ENCODE data around the gene FBXL16. TPM values are rescaled to one million over a fixed set of nuclear protein-coding genes. Genes with fewer than 3 reads are reported as not detected.
A peak's percentile ranks its signal among the peaks of the same experiment; 100 is the strongest.
"Not testable (repeated sequence)": the region's sequence is repeated elsewhere in the genome, so short reads cannot be mapped to it uniquely, and the experiment has no call there.

Gene FBXL16
- polyA plus RNA-seq, 1 of the 3 experiments (the other 2 are of a cell fraction) = 19.8 TPM

GRCh38 chr16:745739-746138 is 40.1 kb upstream of the FBXL16 start:
- Histone ChIP-seq H3F3A (replicated peaks; ENCODE audit: insufficient read depth) (peaks cover 4% of the 10 kb centered on the region), H3K79me2 (ENCODE audit: insufficient read depth) (no peaks in the 10 kb centered on the region), H3K9me3 (no peaks in the 10 kb centered on the region), H3K27me3 (ENCODE audit: insufficient read depth) (no peaks in the 10 kb centered on the region), H3K27ac (ENCODE audit: low read depth in 2 of 2, low read length in 1 of 2) (no peak overlapping the region), H3K4me1 (ENCODE audit: control insufficient read depth in 1 of 2, insufficient read depth in 2 of 2, low read depth in 1 of 2, low read length in 1 of 2) (peaks cover 0 to 2% of the 10 kb centered on the region in 2 experiments; a peak in 1 of 4 replicates), H3K9me2 (no peaks in the 10 kb centered on the region), H4K20me1 (ENCODE audit: insufficient read depth) (no peaks in the 10 kb centered on the region), H3K36me3 (replicated peaks in 1 of 2; ENCODE audit: control insufficient read depth in 1 of 2, insufficient read depth in 2 of 2, low read length in 1 of 2) (no peaks in the 10 kb centered on the region), H3K9ac (no peak overlapping the region), H2AFZ (ENCODE audit: low read depth) (no peak overlapping the region), H3K4me3 (ENCODE audit: low read depth in 2 of 2, low read length in 1 of 2) (no peak overlapping the region), H3K4me2 (no peak overlapping the region)
- ChIA-PET POLR2A (interaction anchor here (0.7 kb wide), 1 partner anchor 35 kb away, joined by 4 read pairs; no protein-coding TSS in a partner anchor), CTCF (interaction anchor here (0.6 to 1.8 kb wide), 11 partner anchors 9 to 58 kb away, joined by 3 to 6 read pairs (median 4); partner anchors contain the start of genes ANTKMT and MSLN)
- 8% methylated on average over 4 of the region's 14 CpGs for WGBS (ENCODE audit: low lambda C conversion rate)
- DNase-seq = peak; percentile 81
- TF ChIP-seq GABPA (IDR thresholded peaks at IDR 0.05; ENCODE audit: low read depth) = no peak
- TF ChIP-seq REST (IDR thresholded peaks at IDR 0.05; ENCODE audit: low read depth, low read length) = no peak
- TF ChIP-seq, protein P1, sequence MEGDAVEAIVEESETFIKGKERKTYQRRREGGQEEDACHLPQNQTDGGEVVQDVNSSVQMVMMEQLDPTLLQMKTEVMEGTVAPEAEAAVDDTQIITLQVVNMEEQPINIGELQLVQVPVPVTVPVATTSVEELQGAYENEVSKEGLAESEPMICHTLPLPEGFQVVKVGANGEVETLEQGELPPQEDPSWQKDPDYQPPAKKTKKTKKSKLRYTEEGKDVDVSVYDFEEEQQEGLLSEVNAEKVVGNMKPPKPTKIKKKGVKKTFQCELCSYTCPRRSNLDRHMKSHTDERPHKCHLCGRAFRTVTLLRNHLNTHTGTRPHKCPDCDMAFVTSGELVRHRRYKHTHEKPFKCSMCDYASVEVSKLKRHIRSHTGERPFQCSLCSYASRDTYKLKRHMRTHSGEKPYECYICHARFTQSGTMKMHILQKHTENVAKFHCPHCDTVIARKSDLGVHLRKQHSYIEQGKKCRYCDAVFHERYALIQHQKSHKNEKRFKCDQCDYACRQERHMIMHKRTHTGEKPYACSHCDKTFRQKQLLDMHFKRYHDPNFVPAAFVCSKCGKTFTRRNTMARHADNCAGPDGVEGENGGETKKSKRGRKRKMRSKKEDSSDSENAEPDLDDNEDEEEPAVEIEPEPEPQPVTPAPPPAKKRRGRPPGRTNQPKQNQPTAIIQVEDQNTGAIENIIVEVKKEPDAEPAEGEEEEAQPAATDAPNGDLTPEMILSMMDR (IDR thresholded peaks at IDR 0.05) = peak; percentile 39
- TF ChIP-seq YY1 (IDR thresholded peaks at IDR 0.05; ENCODE audit: low read depth) = no peak
- TF ChIP-seq RAD21 (IDR thresholded peaks at IDR 0.05; ENCODE audit: low read length) = 0 out of 2 replicates have a peak, but pooled peaks have one; percentile 17

DNA sequence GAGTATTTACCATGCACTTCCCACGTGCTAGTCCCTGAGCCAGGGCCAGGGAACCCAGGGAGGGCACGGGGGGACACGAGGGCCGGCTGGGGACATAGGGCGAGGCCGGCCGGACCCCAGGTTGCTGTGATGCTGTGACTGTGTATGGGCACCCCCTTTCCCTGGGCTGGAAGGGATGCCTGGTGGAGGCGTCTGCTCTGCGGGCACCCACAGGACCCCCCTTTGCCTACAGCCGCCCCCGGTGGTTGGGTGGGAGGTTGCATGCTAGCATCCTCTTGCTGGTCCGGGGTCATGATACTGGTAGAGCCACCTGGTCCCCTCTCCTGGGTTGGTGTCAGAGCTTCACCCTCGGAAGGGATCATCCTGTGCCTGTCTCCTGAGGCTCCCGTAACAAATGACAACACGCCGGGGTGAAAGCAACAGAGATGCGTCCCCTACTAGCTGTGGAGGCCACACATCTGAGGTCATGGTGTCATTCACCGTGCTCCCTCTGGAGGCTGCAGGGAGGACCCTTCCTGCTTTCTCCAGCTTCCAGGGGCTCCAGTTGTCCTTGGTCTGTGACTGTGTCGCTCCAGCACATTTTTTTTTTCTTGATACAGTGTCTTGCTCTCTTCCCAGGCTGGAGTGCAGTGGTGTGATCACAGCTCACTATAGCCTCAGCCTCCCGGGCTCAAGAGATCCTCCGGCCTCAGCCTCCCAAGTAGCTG is 38.3 kb upstream of the FBXL16 start:
- POLR2A ChIA-PET = no interaction called here
- Histone ChIP-seq H3K79me2 (ENCODE audit: insufficient read depth) (peaks cover 14% of the 10 kb centered on the region), H3F3A (replicated peaks; ENCODE audit: insufficient read depth) (peaks cover 1% of the 10 kb centered on the region), H3K9ac (no peak overlapping the region), H3K9me2 (no peaks in the 10 kb centered on the region), H3K4me2 (no peak overlapping the region), H3K4me1 (ENCODE audit: control insufficient read depth in 1 of 2, insufficient read depth in 2 of 2, low read depth in 1 of 2, low read length in 1 of 2) (peaks cover 0 to 10% of the 10 kb centered on the region in 2 experiments; a peak in 1 of 4 replicates), H3K36me3 (replicated peaks in 1 of 2; ENCODE audit: control insufficient read depth in 1 of 2, insufficient read depth in 2 of 2, low read length in 1 of 2) (no peaks in the 10 kb centered on the region), H3K9me3 (no peaks in the 10 kb centered on the region), H2AFZ (ENCODE audit: low read depth) (no peak overlapping the region), H3K27ac (ENCODE audit: low read depth in 2 of 2, low read length in 1 of 2) (no peak overlapping the region), H3K4me3 (ENCODE audit: low read depth in 2 of 2, low read length in 1 of 2) (no peak overlapping the region), H3K27me3 (ENCODE audit: insufficient read depth) (no peaks in the 10 kb centered on the region), H4K20me1 (ENCODE audit: insufficient read depth) (no peaks in the 10 kb centered on the region)
- 84% methylated on average over 14 of the region's 21 CpGs for WGBS (ENCODE audit: low lambda C conversion rate)
- no peak for TF ChIP-seq TEAD4 (IDR thresholded peaks at IDR 0.05; ENCODE audit: borderline replicate concordance, insufficient read depth)
- TF ChIP-seq, protein P1 (IDR thresholded peaks at IDR 0.05) = peak; percentile 27
- CTCF ChIA-PET = interaction anchor here (1.0 to 4.5 kb wide), 7 partner anchors 18 to 312 kb away, joined by 3 to 23 read pairs (median 4); partner anchors contain the start of genes ANTKMT and CCDC78
- peak; percentile 61 for DNase-seq

DNA sequence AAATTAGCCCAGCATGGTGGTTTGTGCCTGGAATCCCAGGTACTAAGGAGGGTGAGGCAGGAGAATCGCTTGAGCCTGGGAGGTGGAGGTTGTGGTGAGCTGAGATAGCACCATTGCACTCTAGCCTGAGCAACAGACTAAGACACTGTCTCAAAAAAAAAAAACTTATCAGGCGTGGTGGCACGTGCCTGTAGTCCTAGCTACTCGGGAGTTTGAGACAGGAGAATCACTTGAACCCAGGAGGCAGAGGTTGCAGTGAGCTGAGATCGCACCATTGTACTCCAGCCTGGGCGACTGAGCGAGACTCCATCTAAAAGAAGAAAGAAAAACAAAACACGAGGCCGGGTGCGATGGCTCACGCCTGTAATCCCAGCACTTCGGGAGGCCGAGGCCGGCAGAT is 37.3 kb upstream of the FBXL16 start:
- H3K36me3 ChIP-seq (replicated peaks in 1 of 2; ENCODE audit: control insufficient read depth in 1 of 2, insufficient read depth in 2 of 2, low read length in 1 of 2); POLR2A ChIA-PET: not testable (repeated sequence)

More for the DNA sequence above, 37.3 kb upstream of the FBXL16 start:
- not testable (repeated sequence) for DNase-seq; H3K4me3 ChIP-seq (ENCODE audit: low read depth in 2 of 2, low read length in 1 of 2); H3K9me2 ChIP-seq; H3K9me3 ChIP-seq; H4K20me1 ChIP-seq (ENCODE audit: insufficient read depth); H2AFZ ChIP-seq (ENCODE audit: low read depth); H3K4me2 ChIP-seq; H3F3A ChIP-seq (replicated peaks; ENCODE audit: insufficient read depth); H3K27me3 ChIP-seq (ENCODE audit: insufficient read depth); H3K9ac ChIP-seq; H3K27ac ChIP-seq (ENCODE audit: low read depth in 2 of 2, low read length in 1 of 2)
- CTCF ChIA-PET = interaction anchor here (1.0 to 4.5 kb wide), 5 partner anchors 17 to 313 kb away, joined by 4 to 41 read pairs (median 5); partner anchors contain the start of gene CCDC78
- H3K79me2 ChIP-seq (ENCODE audit: insufficient read depth) = peaks cover 14% of the 10 kb centered on the region
- 88% methylated on average over 14 of the region's 14 CpGs for WGBS (ENCODE audit: low lambda C conversion rate)
- H3K4me1 ChIP-seq (ENCODE audit: control insufficient read depth in 1 of 2, insufficient read depth in 2 of 2, low read depth in 1 of 2, low read length in 1 of 2) = peaks cover 0 to 10% of the 10 kb centered on the region in 2 experiments; a peak in 1 of 4 replicates
